Activated T-helper 17 cell treated with anti-CD3 and anti-CD28 coated beads, Interleukin-2, amount 50 U/mL, for 72 hours (primary cell): ENCODE results near the gene TSPEAR. TPM values are rescaled to one million over a fixed set of nuclear protein-coding genes. Genes with fewer than 3 reads are reported as not detected.
A peak's percentile ranks its signal among the peaks of the same experiment; 100 is the strongest.

Experiments used
- ATAC-seq: fragments of 150-1000 bp; cut with Tn5 transposase; replicated peaks from 2 replicates; pipeline ENCODE4 v1.10.0; 2021; ENCODE audit warnings: mild to moderate bottlenecking, moderate library complexity
- H3K27ac Mint-ChIP-seq: one replicate; pipeline ENCODE4 v1.8.0; 2022; ENCODE audit warnings: mixed read lengths
- H3K27me3 Mint-ChIP-seq: one replicate; pipeline ENCODE4 v1.8.0; 2022; ENCODE audit warnings: mixed read lengths
- H3K36me3 Mint-ChIP-seq: one replicate; pipeline ENCODE4 v1.8.0; 2022; ENCODE audit warnings: low read depth, mild to moderate bottlenecking, mixed read lengths
- H3K4me1 Mint-ChIP-seq: one replicate; pipeline ENCODE4 v1.8.0; 2022; ENCODE audit warnings: mixed read lengths
- H3K4me3 Mint-ChIP-seq: one replicate; pipeline ENCODE4 v1.8.0; 2022; ENCODE audit warnings: mild to moderate bottlenecking, mixed read lengths
- H3K9me3 Mint-ChIP-seq: one replicate; pipeline ENCODE4 v1.8.0; 2022; ENCODE audit warnings: mixed read lengths
- total RNA-seq, 2 donors: library from RNA; stranded (reverse); gene quantifications; one replicate each; pipeline ENCODE4 v1.2.3, GENCODE V29; 2022

TSPEAR gene
- total RNA-seq, 2 donors from 2014 or later: 0.08 TPM; not detected in 1

GRCh38 chr21:44518686-44519085, 192.7 kb downstream of the TSPEAR start:
- Mint-ChIP-seq H3K9me3 (peaks cover 4% of the 10 kb centered on the region), H3K27ac (no peak overlapping the region), H3K4me3 (no peak overlapping the region), H3K4me1 (no peaks in the 10 kb centered on the region), H3K27me3 (no peaks in the 10 kb centered on the region), H3K36me3 (no peaks in the 10 kb centered on the region)
- ATAC-seq: no peak

- peak overlapping the region; percentile 64 for H3K27ac Mint-ChIP-seq
- H3K27me3 Mint-ChIP-seq: no peaks in the 10 kb centered on the region
- peak; percentile 90 for ATAC-seq
These were observed 194.0 kb downstream of the TSPEAR start for GRCh38 chr21:44517175-44517899.

GRCh38 chr21:44516828-44517174, 194.6 kb downstream of the TSPEAR start:
- H3K9me3 Mint-ChIP-seq: peaks cover 4% of the 10 kb centered on the region
- H3K4me1 Mint-ChIP-seq: no peaks in the 10 kb centered on the region
- no peaks in the 10 kb centered on the region for H3K36me3 Mint-ChIP-seq
- peak overlapping the region; percentile 50 for H3K4me3 Mint-ChIP-seq
- ATAC-seq: no peak
- H3K27me3 Mint-ChIP-seq: no peaks in the 10 kb centered on the region
- peak overlapping the region; percentile 64 for H3K27ac Mint-ChIP-seq

More at GRCh38 chr21:44517175-44517899, 194.0 kb downstream of the TSPEAR start:
- peaks cover 4% of the 10 kb centered on the region for H3K9me3 Mint-ChIP-seq
- H3K36me3 Mint-ChIP-seq: no peaks in the 10 kb centered on the region
- H3K4me3 Mint-ChIP-seq: peak overlapping the region; percentile 50
- no peaks in the 10 kb centered on the region for H3K4me1 Mint-ChIP-seq

- Mint-ChIP-seq H3K36me3 (no peaks in the 10 kb centered on the region), H3K27me3 (no peaks in the 10 kb centered on the region), H3K27ac (no peak overlapping the region), H3K9me3 (peaks cover 4% of the 10 kb centered on the region), H3K4me1 (no peaks in the 10 kb centered on the region), H3K4me3 (no peak overlapping the region)
- ATAC-seq: no peak
These were observed 195.0 kb downstream of the TSPEAR start for GRCh38 chr21:44516342-44516741.

GRCh38 chr21:44515359-44516165, 195.8 kb downstream of the TSPEAR start:
- H3K36me3 Mint-ChIP-seq: no peaks in the 10 kb centered on the region
- H3K27ac Mint-ChIP-seq: no peak overlapping the region
- peaks cover 4% of the 10 kb centered on the region for H3K9me3 Mint-ChIP-seq
- no peaks in the 10 kb centered on the region for H3K27me3 Mint-ChIP-seq
- H3K4me1 Mint-ChIP-seq: no peaks in the 10 kb centered on the region
- no peak for ATAC-seq
- H3K4me3 Mint-ChIP-seq: no peak overlapping the region

GRCh38 chr21:44514746-44515358, 196.5 kb downstream of the TSPEAR start:
- no peak overlapping the region for H3K27ac Mint-ChIP-seq
- H3K4me1 Mint-ChIP-seq: no peaks in the 10 kb centered on the region
- H3K4me3 Mint-ChIP-seq: no peak overlapping the region
- H3K36me3 Mint-ChIP-seq: no peaks in the 10 kb centered on the region
- peaks cover 4% of the 10 kb centered on the region for H3K9me3 Mint-ChIP-seq
- no peaks in the 10 kb centered on the region for H3K27me3 Mint-ChIP-seq
- ATAC-seq: no peak

- Mint-ChIP-seq H3K36me3 (no peaks in the 10 kb centered on the region), H3K4me1 (no peaks in the 10 kb centered on the region), H3K4me3 (no peak overlapping the region), H3K9me3 (peaks cover 4% of the 10 kb centered on the region), H3K27ac (no peak overlapping the region), H3K27me3 (peaks cover 3% of the 10 kb centered on the region)
- ATAC-seq: no peak
These were observed 197.2 kb downstream of the TSPEAR start for GRCh38 chr21:44514218-44514520.

GRCh38 chr21:44513389-44514217, 197.8 kb downstream of the TSPEAR start:
- peaks cover 4% of the 10 kb centered on the region for H3K9me3 Mint-ChIP-seq
- H3K27me3 Mint-ChIP-seq: peaks cover 3% of the 10 kb centered on the region
- no peaks in the 10 kb centered on the region for H3K4me1 Mint-ChIP-seq
- no peak for ATAC-seq
- H3K27ac Mint-ChIP-seq: no peak overlapping the region
- no peak overlapping the region for H3K4me3 Mint-ChIP-seq
- no peaks in the 10 kb centered on the region for H3K36me3 Mint-ChIP-seq

- peaks cover under 1% of the 10 kb centered on the region for H3K9me3 Mint-ChIP-seq
- no peaks in the 10 kb centered on the region for H3K4me1 Mint-ChIP-seq
- H3K36me3 Mint-ChIP-seq: no peaks in the 10 kb centered on the region
- H3K27ac Mint-ChIP-seq: no peak overlapping the region
- H3K4me3 Mint-ChIP-seq: no peak overlapping the region
- peaks cover 3% of the 10 kb centered on the region for H3K27me3 Mint-ChIP-seq
- no peak for ATAC-seq
These were observed 198.6 kb downstream of the TSPEAR start for GRCh38 chr21:44512496-44513388.

GRCh38 chr21:44511938-44512275, 199.5 kb downstream of the TSPEAR start:
- H3K4me3 Mint-ChIP-seq: no peak overlapping the region

GRCh38 chr21:44511219-44511937, 200.0 kb downstream of the TSPEAR start:
- H3K27ac Mint-ChIP-seq: no peak overlapping the region
- no peaks in the 10 kb centered on the region for H3K36me3 Mint-ChIP-seq
- H3K4me1 Mint-ChIP-seq: no peaks in the 10 kb centered on the region
- peaks cover 3% of the 10 kb centered on the region for H3K27me3 Mint-ChIP-seq
- no peak for ATAC-seq
- peak overlapping the region; percentile 23 for H3K4me3 Mint-ChIP-seq
- H3K9me3 Mint-ChIP-seq: no peaks in the 10 kb centered on the region

More at GRCh38 chr21:44511938-44512275, 199.5 kb downstream of the TSPEAR start:
- H3K4me1 Mint-ChIP-seq: no peaks in the 10 kb centered on the region
- no peaks in the 10 kb centered on the region for H3K9me3 Mint-ChIP-seq
- H3K27me3 Mint-ChIP-seq: peaks cover 3% of the 10 kb centered on the region
- no peaks in the 10 kb centered on the region for H3K36me3 Mint-ChIP-seq
- ATAC-seq: no peak
- no peak overlapping the region for H3K27ac Mint-ChIP-seq

- ATAC-seq: peak; percentile 90
- peaks cover 3% of the 10 kb centered on the region for H3K27me3 Mint-ChIP-seq
- no peaks in the 10 kb centered on the region for H3K4me1 Mint-ChIP-seq
- no peaks in the 10 kb centered on the region for H3K9me3 Mint-ChIP-seq
- no peaks in the 10 kb centered on the region for H3K36me3 Mint-ChIP-seq
- H3K27ac Mint-ChIP-seq: no peak overlapping the region
- peak overlapping the region; percentile 23 for H3K4me3 Mint-ChIP-seq
These were observed 200.7 kb downstream of the TSPEAR start for GRCh38 chr21:44510508-44511218.

GRCh38 chr21:44510109-44510507, 201.3 kb downstream of the TSPEAR start:
- Mint-ChIP-seq H3K27ac (no peak overlapping the region), H3K4me3 (no peak overlapping the region), H3K9me3 (no peaks in the 10 kb centered on the region), H3K36me3 (no peaks in the 10 kb centered on the region), H3K27me3 (peaks cover 3% of the 10 kb centered on the region), H3K4me1 (no peaks in the 10 kb centered on the region)
- no peak for ATAC-seq
